Right lobe of liver (tissue), 4 donors: ENCODE data around the gene FZD8.

Experiments
- CTCF ChIP-seq, 4 donors: fragments of 200-600 bp in 3 of 4; fragments of 450-650 bp in 1 of 4; IDR thresholded peaks; one replicate each; pipeline versions ENCODE4 v1.5.1 to v1.8.0; 2016 to 2022; ENCODE audit warnings: antibody characterized with exemption in 4 of 4, mild to moderate bottlenecking in 2 of 4
- POLR2A ChIP-seq: fragments of 450-650 bp; IDR thresholded peaks from one replicate; pipeline ENCODE4 v1.6.1; 2017; ENCODE audit warnings: antibody characterized with exemption, mild to moderate bottlenecking
- donor health status: DM: no; HTN: no; CAD: no.
- donor health status: DM: no; HTN: no; CAD: no.
- donor health status: DM: no; HTN: yes; CAD: no.

GRCh38 chr10:35639728-35640401 is 2.2 kb downstream of the FZD8 start:
- TF ChIP-seq CTCF (IDR thresholded peaks at IDR 0.05) (no peak), POLR2A (no peak)
